ENCODE measurements around the gene GALR2. TPM values are rescaled to one million over a fixed set of nuclear protein-coding genes. Genes with fewer than 3 reads are reported as not detected.

The GALR2 gene
- total RNA-seq, 4 donors from 2014 or later: not detected

DNA sequence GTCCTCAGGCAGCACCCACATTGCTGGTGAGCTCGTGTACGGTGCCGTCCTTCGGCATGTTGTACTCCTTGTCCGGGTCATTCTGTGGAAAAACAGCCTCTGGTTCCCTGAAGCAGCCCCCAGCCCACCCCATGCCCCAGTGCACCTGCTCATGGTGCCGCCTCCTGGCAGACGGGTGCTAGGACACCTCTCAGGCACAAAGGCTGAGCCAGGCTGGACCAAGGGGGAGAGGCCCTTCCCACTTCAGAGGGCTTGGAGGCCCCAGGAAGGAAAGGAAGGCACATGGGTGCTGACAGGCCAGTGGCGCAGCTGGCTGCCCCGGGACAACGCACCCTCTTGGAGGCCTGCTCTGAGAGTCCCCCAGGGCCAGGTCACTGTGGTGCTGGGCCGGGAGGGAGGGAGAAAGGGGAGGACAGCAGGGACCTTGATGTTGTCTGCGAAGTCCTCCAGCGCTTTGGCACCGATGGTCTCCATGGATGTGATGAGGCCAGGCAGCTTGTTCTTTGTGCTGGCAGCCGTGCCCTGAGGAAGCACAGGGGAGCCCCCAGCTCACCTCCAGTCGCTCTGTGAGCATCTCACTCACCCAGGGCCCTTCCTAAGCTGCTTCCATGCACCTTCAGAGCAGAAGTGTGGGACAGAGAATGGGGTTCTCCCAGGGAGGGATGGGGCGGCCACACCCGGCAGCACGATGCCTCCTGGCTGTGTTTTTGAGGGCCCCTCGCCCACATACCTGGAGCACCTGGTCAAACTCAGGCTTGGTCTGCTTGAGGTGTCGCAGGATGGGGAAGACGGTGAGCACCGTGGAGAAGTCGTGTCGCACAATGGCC is 13.7 kb downstream of the GALR2 start:
- no peaks in the 10 kb centered on the region for H3K27me3 ChIP-seq
- H3K4me3 ChIP-seq: no peak overlapping the region
- no peak for ATAC-seq
- TF ChIP-seq, protein P1, sequence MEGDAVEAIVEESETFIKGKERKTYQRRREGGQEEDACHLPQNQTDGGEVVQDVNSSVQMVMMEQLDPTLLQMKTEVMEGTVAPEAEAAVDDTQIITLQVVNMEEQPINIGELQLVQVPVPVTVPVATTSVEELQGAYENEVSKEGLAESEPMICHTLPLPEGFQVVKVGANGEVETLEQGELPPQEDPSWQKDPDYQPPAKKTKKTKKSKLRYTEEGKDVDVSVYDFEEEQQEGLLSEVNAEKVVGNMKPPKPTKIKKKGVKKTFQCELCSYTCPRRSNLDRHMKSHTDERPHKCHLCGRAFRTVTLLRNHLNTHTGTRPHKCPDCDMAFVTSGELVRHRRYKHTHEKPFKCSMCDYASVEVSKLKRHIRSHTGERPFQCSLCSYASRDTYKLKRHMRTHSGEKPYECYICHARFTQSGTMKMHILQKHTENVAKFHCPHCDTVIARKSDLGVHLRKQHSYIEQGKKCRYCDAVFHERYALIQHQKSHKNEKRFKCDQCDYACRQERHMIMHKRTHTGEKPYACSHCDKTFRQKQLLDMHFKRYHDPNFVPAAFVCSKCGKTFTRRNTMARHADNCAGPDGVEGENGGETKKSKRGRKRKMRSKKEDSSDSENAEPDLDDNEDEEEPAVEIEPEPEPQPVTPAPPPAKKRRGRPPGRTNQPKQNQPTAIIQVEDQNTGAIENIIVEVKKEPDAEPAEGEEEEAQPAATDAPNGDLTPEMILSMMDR (IDR thresholded peaks at IDR 0.05): no peak
- TF ChIP-seq POLR2A (IDR thresholded peaks at IDR 0.05): no peak
- no peak for TF ChIP-seq POLR2AphosphoS5 (IDR thresholded peaks at IDR 0.05)
- no peak for TF ChIP-seq EP300 (IDR thresholded peaks at IDR 0.05)
- 67% methylated on average over 1 of the region's 25 CpGs; no CpG with 5 or more reads in 1 of the 2 donors for WGBS, 2 donors (ENCODE audit: low coverage in 1 of 2)
- peaks cover 0 to 100% of the 10 kb centered on the region in 2 donors for H3K36me3 ChIP-seq
- H3K4me1 ChIP-seq: no peaks in the 10 kb centered on the region
- no peaks in the 10 kb centered on the region for H3K9me3 ChIP-seq
- H3K27ac ChIP-seq: no peak overlapping the region

DNA sequence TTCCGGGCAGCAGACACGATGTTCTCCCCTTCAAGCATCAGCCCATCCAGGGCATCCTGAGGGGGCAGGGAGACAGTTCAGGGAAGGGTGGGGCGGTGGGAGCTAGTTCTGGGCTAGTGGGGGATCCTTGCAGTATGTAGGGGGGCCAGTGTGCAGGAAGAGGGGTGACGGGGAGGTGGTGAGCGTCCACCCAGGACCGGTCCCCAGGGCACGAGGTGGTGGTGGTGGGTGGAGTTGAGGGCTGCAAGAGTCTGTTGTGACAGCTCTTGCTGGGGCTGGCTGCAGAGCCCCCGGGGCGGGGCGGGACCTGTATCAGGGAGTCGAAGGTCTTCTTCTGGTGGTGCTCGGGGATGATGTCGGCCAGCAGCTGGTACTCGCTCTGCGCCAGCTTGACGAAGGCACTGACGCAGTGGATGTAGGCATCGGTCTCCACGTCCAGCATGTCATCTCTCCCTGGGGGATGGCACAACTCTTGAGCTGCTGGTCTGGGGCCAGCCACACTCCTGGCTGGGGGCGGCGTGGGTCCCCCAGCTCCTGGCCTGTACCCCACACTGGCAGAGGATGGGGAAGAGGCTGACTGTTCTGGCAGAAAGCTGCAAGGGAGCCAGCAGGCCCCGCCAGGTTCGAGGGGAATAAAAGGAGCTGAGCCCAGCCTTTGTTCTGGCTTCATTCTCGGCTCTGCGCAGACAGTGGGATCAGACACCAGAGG is 14.4 kb downstream of the GALR2 start:
- Histone ChIP-seq H3K9me3 (no peaks in the 10 kb centered on the region), H3K27ac (no peak overlapping the region), H3K27me3 (no peaks in the 10 kb centered on the region), H3K4me3 (no peak overlapping the region), H3K4me1 (no peaks in the 10 kb centered on the region), H3K36me3 (peaks cover 0 to 100% of the 10 kb centered on the region in 2 donors)
- TF ChIP-seq, protein P1 (IDR thresholded peaks at IDR 0.05): no peak
- TF ChIP-seq EP300 (IDR thresholded peaks at IDR 0.05) (no peak), POLR2A (IDR thresholded peaks at IDR 0.05) (no peak), POLR2AphosphoS5 (IDR thresholded peaks at IDR 0.05) (no peak)
- WGBS, 2 donors (ENCODE audit: low coverage in 1 of 2): 88% methylated on average over 4 of the region's 25 CpGs; no CpG with 5 or more reads in 1 of the 2 donors
- ATAC-seq: no peak

DNA sequence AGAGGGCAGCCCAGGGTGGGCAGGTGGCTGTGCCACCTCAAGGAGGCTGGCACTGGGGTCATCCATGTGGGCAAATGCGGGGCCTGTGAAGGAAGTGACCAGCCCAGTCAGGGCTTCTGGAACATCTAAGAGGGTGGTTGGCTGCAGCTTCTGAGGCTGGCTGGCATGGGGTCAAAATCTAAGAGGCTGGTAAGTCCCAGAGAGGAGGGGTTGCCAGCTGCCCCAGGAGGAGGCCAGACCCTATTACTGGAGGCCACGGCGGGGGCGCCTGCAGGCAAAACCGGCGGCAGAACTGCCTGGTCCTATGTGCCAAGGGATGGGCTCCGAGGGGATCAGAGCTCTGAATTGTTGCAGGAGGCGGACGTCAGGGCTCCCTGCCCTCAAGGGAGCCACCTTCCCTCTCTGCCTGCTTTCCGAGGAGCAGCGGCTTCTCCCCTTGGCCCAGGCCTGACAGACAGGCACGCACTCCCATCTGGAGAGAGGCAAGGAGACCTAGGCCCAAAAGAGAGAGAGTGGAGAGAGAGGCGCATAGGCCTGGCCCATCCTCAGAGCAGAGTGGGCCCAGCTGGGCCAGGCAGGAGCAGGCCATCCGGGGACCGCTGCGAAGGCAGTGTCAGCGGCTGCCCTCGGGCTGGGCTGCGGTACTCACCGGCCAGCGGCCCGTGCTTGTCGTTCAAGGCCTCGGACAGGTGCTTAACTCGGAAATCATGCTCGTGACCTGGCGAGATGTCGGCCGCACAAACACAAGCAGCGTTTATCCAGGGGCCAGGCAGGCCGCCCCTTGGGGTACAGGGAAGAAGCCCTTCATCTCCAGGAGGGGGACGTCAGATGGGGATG is 15.3 kb downstream of the GALR2 start:
- WGBS, 2 donors (ENCODE audit: low coverage in 1 of 2): 86% methylated on average over 12 of the region's 32 CpGs; no CpG with 5 or more reads in 1 of the 2 donors
- no peaks in the 10 kb centered on the region for H3K4me1 ChIP-seq
- ATAC-seq: no peak
- H3K9me3 ChIP-seq: no peaks in the 10 kb centered on the region
- no peak for TF ChIP-seq EP300 (IDR thresholded peaks at IDR 0.05)
- TF ChIP-seq POLR2A (IDR thresholded peaks at IDR 0.05): no peak
- TF ChIP-seq POLR2AphosphoS5 (IDR thresholded peaks at IDR 0.05): no peak
- TF ChIP-seq, protein P1 (IDR thresholded peaks at IDR 0.05): no peak
- no peak overlapping the region for H3K27ac ChIP-seq
- H3K36me3 ChIP-seq: peaks cover 0 to 100% of the 10 kb centered on the region in 2 donors
- no peaks in the 10 kb centered on the region for H3K27me3 ChIP-seq
- no peak overlapping the region for H3K4me3 ChIP-seq

DNA sequence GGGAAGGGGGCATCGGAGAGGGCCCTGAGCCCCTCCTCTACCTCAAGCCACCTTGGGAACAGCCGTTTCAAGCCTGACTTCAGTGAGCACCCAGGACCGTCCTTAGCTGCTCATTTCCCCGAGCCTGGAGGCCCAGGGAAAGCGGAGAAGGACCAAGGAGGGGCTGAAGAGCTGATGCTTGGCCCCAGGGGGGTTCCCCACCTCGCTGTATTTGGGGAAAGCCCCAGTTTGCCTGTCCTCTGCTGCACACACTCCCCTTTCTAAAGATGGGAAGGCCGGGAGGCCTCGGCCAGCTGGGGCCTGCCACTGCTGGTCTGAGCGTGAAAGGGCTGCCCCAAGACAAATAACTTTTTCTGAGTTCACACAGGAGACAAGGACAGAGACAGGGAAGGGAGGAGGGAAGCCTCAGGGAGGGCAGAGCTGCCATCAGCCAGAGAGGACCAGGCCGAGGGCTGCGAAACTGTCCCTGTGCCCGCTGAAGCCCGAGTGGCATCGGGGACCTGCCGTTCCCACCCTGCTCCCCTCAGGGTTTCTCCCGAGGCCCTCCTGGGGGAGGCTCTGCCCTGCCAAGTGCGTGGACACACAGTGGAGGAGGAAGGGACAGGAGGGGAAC is 16.0 kb downstream of the GALR2 start:
- Histone ChIP-seq H3K9me3 (no peaks in the 10 kb centered on the region), H3K27me3 (no peaks in the 10 kb centered on the region), H3K4me1 (no peaks in the 10 kb centered on the region), H3K4me3 (no peak overlapping the region), H3K36me3 (peaks cover 0 to 100% of the 10 kb centered on the region in 2 donors), H3K27ac (no peak overlapping the region)
- WGBS, 2 donors (ENCODE audit: low coverage in 1 of 2): 87 to 100% methylated on average over 2 to 6 of the region's 17 CpGs
- no peak for ATAC-seq
- TF ChIP-seq, protein P1 (IDR thresholded peaks at IDR 0.05): no peak
- TF ChIP-seq POLR2AphosphoS5 (IDR thresholded peaks at IDR 0.05): no peak
- no peak for TF ChIP-seq POLR2A (IDR thresholded peaks at IDR 0.05)
- no peak for TF ChIP-seq EP300 (IDR thresholded peaks at IDR 0.05)
